Thyroid gland (tissue), 4 donors: Measurements from ENCODE around the gene PTPRN2.

Experiments
- POLR2A ChIP-seq, 2 donors: fragments of 450-650 bp; IDR thresholded peaks; one replicate each; pipeline ENCODE4 v1.6.1; 2017; ENCODE audit warnings: antibody characterized with exemption in 2 of 2, mild to moderate bottlenecking in 2 of 2, moderate library complexity in 1 of 2
- TF ChIP-seq, protein P1 (sequence below), 6 experiments: fragments of 200-600 bp in 3 of 6; fragments of 450-650 bp in 3 of 6; sonication (generic) in 3 of 6; IDR thresholded peaks; one replicate each; pipeline ENCODE4 v1.5.1; 2016 to 2019; ENCODE audit warnings: antibody characterized with exemption in 6 of 6, mild to moderate bottlenecking in 2 of 6, inconsistent platforms in 1 of 6, moderate library complexity in 1 of 6

DNA sequence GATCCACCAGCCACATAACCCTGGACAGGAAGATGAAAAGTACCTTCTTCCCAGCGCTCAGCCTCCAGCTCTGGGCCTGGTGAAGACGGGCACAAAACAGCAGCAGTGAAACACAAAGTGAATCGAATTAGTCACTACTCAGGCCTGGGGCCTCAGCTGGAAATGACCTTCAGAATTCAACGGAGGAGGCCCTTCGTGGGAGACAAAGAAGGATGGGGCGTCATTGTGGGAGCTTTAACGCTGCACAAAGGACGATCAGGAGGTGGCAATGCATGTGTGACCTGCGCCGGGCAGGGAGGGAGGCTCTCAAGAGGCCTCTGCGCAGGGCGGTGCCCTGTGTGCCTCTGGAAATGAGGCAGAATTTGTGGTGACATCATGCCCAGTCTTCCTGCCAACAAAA lies 1089.0 kb downstream of the PTPRN2 start:
- no peak for TF ChIP-seq POLR2A (IDR thresholded peaks at IDR 0.05)
- TF ChIP-seq, protein P1, sequence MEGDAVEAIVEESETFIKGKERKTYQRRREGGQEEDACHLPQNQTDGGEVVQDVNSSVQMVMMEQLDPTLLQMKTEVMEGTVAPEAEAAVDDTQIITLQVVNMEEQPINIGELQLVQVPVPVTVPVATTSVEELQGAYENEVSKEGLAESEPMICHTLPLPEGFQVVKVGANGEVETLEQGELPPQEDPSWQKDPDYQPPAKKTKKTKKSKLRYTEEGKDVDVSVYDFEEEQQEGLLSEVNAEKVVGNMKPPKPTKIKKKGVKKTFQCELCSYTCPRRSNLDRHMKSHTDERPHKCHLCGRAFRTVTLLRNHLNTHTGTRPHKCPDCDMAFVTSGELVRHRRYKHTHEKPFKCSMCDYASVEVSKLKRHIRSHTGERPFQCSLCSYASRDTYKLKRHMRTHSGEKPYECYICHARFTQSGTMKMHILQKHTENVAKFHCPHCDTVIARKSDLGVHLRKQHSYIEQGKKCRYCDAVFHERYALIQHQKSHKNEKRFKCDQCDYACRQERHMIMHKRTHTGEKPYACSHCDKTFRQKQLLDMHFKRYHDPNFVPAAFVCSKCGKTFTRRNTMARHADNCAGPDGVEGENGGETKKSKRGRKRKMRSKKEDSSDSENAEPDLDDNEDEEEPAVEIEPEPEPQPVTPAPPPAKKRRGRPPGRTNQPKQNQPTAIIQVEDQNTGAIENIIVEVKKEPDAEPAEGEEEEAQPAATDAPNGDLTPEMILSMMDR (IDR thresholded peaks at IDR 0.05): no peak
